BJ (cell line): ENCODE data around the gene RYR3. TPM values are rescaled to one million over a fixed set of nuclear protein-coding genes. Genes with fewer than 3 reads are reported as not detected.

Experiments
- CTCF ChIA-PET: fragments of 350-600 bp; formaldehyde crosslinking; extraction: SDS; loops from one replicate; lab custom pipeline; 2021; ENCODE audit warnings: antibody characterized with exemption, inconsistent platforms; lab: Yijun Ruan, JAX
- POLR2A ChIA-PET: fragments of 300-600 bp; sonication (Branson Sonifier 250); formaldehyde crosslinking; extraction: SDS; loops from one replicate; lab custom pipeline; 2021; ENCODE audit warnings: antibody characterized with exemption; lab: Charles Lee
- DNase-seq: peaks from one replicate; pipeline ENCODE4 v3.0.0-alpha.2; 2011; ENCODE audit warnings: low read depth
- H3K27me3 ChIP-seq: 2 replicates; pipeline ENCODE4 v1.6.0; 2011; ENCODE audit warnings: low read length; ENCODE audit not compliant: control insufficient read depth, insufficient read depth
- H3K36me3 ChIP-seq: 2 replicates; pipeline ENCODE4 v1.5.1; 2011; ENCODE audit warnings: low read length; ENCODE audit not compliant: control insufficient read depth, insufficient read depth
- H3K4me3 ChIP-seq: 2 replicates; pipeline ENCODE4 v1.5.1; 2011; ENCODE audit warnings: low read depth, mild to moderate bottlenecking, control low read depth, low read length
- CTCF ChIP-seq: IDR thresholded peaks from 2 replicates; pipeline ENCODE4 v1.5.1; 2011; ENCODE audit warnings: low read depth, mild to moderate bottlenecking, control low read depth, inconsistent platforms, low read length, moderate library complexity; ENCODE audit not compliant: insufficient read depth
- polyA plus RNA-seq: library from polyadenylated mRNA; depleted of rRNA; stranded (reverse); fragments of >200 nt; gene quantifications from 2 replicates; pipeline ENCODE4 v1.2.3, GENCODE V29; 2011

Gene RYR3
- polyA plus RNA-seq, 1 experiment: not detected

- TF ChIP-seq CTCF: no peak
- no peak for DNase-seq
- CTCF ChIA-PET: no interaction called here
- no peaks in the 10 kb centered on the region for H3K36me3 ChIP-seq
- no peak overlapping the region for H3K4me3 ChIP-seq
- POLR2A ChIA-PET: no interaction called here
- peaks cover 6% of the 10 kb centered on the region; the same call in 1 of the 2 replicates for H3K27me3 ChIP-seq
These were observed 515.4 kb downstream of the RYR3 start for GRCh38 chr15:33826201-33826600.

- ChIA-PET POLR2A (no interaction called here), CTCF (no interaction called here)
- TF ChIP-seq CTCF: no peak
- Histone ChIP-seq H3K4me3 (no peak overlapping the region), H3K36me3 (no peaks in the 10 kb centered on the region), H3K27me3 (0 out of 2 replicates have a peak, but pooled peaks cover 1% of the 10 kb centered on the region)
- DNase-seq: no peak
These were observed 519.6 kb downstream of the RYR3 start for GRCh38 chr15:33830351-33830750.

- Histone ChIP-seq H3K36me3 (no peaks in the 10 kb centered on the region), H3K4me3 (no peak overlapping the region), H3K27me3 (0 out of 2 replicates have a peak, but pooled peaks cover 1% of the 10 kb centered on the region)
- ChIA-PET CTCF (no interaction called here), POLR2A (no interaction called here)
- DNase-seq: no peak
- no peak for TF ChIP-seq CTCF
These were observed 520.9 kb downstream of the RYR3 start for GRCh38 chr15:33831646-33832045.

- ChIA-PET CTCF (interaction anchor here (1.2 kb wide), 1 partner anchor 12 kb away, joined by 4 read pairs; no protein-coding TSS in a partner anchor), POLR2A (no interaction called here)
- H3K36me3 ChIP-seq: no peaks in the 10 kb centered on the region
- no peaks in the 10 kb centered on the region for H3K27me3 ChIP-seq
- no peak for TF ChIP-seq CTCF
- DNase-seq: no peak
- H3K4me3 ChIP-seq: no peak overlapping the region
These were observed 524.4 kb downstream of the RYR3 start for GRCh38 chr15:33834892-33835743.

GRCh38 chr15:33837294-33837693 lies 526.5 kb downstream of the RYR3 start:
- Histone ChIP-seq H3K36me3 (no peaks in the 10 kb centered on the region), H3K27me3 (no peaks in the 10 kb centered on the region), H3K4me3 (no peak overlapping the region)
- DNase-seq: no peak
- ChIA-PET CTCF (interaction anchor here (0.8 kb wide), 1 partner anchor 19 kb away, joined by 3 read pairs; no protein-coding TSS in a partner anchor), POLR2A (no interaction called here)
- TF ChIP-seq CTCF: no peak
